Activated naive CD4-positive, alpha-beta T cell (primary cell): ENCODE data around the gene VAV2.
"Not testable (repeated sequence)": the region's sequence is repeated elsewhere in the genome, so short reads cannot be mapped to it uniquely, and the experiment has no call there.

Source experiments
- DNase-seq, 4 experiments: peaks; one replicate each; lab custom pipeline; 2025; lab: John Stamatoyannopoulos, UW

Gene VAV2

GRCh38 chr9:133769511-133770075 is 222.5 kb downstream of the VAV2 start:
- DNase-seq = no peak

- no peak for DNase-seq
Observed at GRCh38 chr9:133768859-133769510, 223.1 kb downstream of the VAV2 start.

GRCh38 chr9:133768371-133768858 is 223.7 kb downstream of the VAV2 start:
- no peak for DNase-seq

GRCh38 chr9:133767625-133768024 is 224.5 kb downstream of the VAV2 start:
- DNase-seq = no peak

- DNase-seq = no peak
Observed at GRCh38 chr9:133767008-133767407, 225.1 kb downstream of the VAV2 start.

- not testable (repeated sequence) for DNase-seq
Observed at GRCh38 chr9:133766234-133766633, 225.9 kb downstream of the VAV2 start.

GRCh38 chr9:133763272-133764183 is 228.6 kb downstream of the VAV2 start:
- DNase-seq = no peak

GRCh38 chr9:133762488-133763271 is 229.4 kb downstream of the VAV2 start:
- DNase-seq = no peak

GRCh38 chr9:133761641-133762248 is 230.4 kb downstream of the VAV2 start:
- no peak for DNase-seq

- no peak for DNase-seq
Observed at GRCh38 chr9:133760713-133761290, 231.3 kb downstream of the VAV2 start.

- no peak for DNase-seq
Observed at GRCh38 chr9:133759946-133760345, 232.2 kb downstream of the VAV2 start.

- DNase-seq = no peak
Observed at GRCh38 chr9:133759146-133759900, 232.8 kb downstream of the VAV2 start.

- no peak for DNase-seq
Observed at GRCh38 chr9:133758228-133758627, 233.9 kb downstream of the VAV2 start.

- no peak for DNase-seq
Observed at GRCh38 chr9:133754688-133755227, 237.4 kb downstream of the VAV2 start.

- no peak for DNase-seq
Observed at GRCh38 chr9:133754187-133754586, 237.9 kb downstream of the VAV2 start.

- DNase-seq = no peak
Observed at GRCh38 chr9:133752739-133753446, 239.2 kb downstream of the VAV2 start.

- no peak for DNase-seq
Observed at GRCh38 chr9:133750982-133751649, 241.0 kb downstream of the VAV2 start.

- no peak for DNase-seq
Observed at GRCh38 chr9:133747309-133747708, 244.8 kb downstream of the VAV2 start.

- DNase-seq = not testable (repeated sequence)
Observed at GRCh38 chr9:133744528-133744927, 247.6 kb downstream of the VAV2 start.
